HG02852 (cell line): ENCODE measurements around the gene NDUFAF5.

ENCODE experiments used
- ATAC-seq: cut with Tn5 transposase; IDR thresholded peaks from one replicate; pipeline ENCODE4 v1.9.1; 2021; ENCODE audit warnings: mild to moderate bottlenecking, moderate library complexity; ENCODE audit not compliant: unreplicated experiment

The NDUFAF5 gene

DNA sequence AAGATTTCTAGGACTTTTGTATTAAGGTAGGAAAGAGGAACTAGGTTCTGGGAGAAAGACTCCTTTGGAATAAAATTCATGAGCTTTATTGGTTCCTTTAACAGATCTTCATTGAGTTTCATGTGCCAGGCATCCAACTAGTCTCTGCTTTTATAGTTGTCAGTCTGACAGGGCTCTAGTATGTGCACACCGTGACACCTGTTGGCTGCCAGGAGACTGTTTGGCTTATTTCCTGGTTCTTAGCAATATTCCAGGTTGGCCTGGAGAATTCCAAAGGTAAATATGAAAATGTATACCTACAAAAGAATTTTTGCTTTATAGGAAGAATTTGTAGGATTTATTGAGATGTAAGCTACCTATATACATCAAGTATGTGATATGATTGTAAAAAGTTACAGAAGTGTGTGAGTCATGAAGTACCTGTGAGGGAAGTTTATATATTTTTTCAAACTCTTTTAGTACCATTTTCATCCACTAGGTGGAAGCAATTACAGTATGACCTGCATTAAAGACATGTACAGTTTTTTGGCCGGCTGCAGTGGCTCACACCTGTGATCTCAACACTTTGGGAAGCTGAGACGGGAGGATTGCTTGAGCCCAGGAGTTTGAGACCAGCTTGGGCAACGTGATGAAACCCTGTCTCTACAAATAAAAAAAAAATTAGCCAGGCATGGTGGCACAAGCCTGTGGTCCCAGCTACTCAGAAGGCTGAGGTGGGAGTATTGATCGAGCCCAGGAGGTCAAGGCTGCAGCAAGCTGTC is 35.2 kb downstream of the NDUFAF5 start:
- ATAC-seq, result peak; percentile 84

- ATAC-seq, result no peak
Measured at GRCh38 chr20:13821876-13822275, 37.0 kb downstream of the NDUFAF5 start.

DNA sequence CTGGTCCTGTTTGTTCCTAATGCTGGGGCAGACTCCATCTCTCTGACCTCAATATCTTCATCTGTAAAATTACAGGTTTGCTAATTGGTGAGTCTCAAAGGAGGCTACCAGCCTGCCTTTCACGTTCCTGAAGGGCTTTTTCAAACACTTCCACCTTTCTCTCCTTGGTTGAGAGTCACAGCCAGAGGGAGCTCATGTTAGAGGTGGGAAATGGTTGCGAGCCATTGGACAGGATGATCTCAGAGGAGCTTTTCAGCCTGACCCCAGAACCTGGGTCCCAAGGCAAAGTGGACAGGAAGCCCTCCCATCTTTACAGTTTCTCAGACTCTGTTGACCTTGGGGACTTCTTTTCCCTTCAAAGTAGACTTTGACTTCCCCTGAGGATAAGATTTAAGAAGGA is 37.6 kb downstream of the NDUFAF5 start:
- ATAC-seq, result no peak

- ATAC-seq, result no peak
Measured at GRCh38 chr20:13824459-13824858, 39.6 kb downstream of the NDUFAF5 start.

- ATAC-seq, result no peak
Measured at GRCh38 chr20:13825465-13825864, 40.6 kb downstream of the NDUFAF5 start.

- ATAC-seq, result no peak
Measured at GRCh38 chr20:13831476-13831875, 46.6 kb downstream of the NDUFAF5 start.

GRCh38 chr20:13838664-13839063 is 53.8 kb downstream of the NDUFAF5 start:
- ATAC-seq, result no peak

DNA sequence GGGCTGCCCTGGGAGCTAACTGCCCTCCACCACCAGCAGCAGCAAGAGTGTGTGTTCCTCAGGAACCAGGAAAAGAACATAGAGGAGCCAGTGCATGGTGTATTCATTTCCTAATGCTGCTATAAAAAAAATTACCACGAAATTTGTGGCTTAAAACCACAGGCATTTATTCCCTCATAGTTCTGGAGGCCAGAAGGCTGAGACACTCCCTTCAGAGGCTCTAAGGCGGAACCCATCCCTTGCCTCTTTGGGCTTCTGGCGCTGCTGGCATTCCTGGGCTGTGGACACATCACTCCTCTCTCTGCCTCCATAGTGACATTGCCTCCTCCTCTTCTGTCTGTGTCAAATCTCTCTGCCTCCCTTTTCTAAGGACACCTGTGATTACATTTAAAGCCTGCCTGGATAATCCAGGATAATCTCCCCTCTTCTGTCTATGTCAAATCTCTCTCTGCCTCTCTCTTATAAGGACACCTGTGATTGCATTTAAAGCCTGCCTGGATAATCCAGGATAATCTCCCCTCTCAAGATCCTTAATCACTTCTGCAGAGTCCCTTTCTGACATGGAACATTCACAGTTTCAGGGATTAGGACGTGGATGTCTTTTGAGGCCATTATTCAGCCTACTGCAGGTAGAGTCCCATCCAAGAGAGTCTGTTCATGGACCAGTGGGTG is 54.7 kb downstream of the NDUFAF5 start:
- ATAC-seq, result no peak

DNA sequence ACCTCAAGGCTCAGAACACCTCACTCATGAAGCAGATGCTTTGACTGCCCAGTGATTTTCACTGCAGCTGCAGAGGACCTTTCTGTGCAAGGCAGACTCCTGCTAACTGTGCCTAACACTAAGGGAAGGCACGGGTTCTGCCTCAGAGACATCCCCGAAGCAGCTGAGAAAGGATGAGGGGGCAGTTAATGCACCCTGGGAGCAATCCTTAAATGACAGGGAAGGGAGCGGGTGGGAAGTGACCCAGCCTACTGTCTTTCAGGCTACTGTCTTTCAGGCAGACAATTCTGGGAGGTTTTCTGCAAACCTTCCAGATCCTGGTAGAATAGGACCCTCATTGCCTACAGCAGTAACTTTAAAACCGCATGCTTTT is 55.3 kb downstream of the NDUFAF5 start:
- no peak for ATAC-seq

GRCh38 chr20:13841206-13841605 is 56.4 kb downstream of the NDUFAF5 start:
- ATAC-seq, result no peak

DNA sequence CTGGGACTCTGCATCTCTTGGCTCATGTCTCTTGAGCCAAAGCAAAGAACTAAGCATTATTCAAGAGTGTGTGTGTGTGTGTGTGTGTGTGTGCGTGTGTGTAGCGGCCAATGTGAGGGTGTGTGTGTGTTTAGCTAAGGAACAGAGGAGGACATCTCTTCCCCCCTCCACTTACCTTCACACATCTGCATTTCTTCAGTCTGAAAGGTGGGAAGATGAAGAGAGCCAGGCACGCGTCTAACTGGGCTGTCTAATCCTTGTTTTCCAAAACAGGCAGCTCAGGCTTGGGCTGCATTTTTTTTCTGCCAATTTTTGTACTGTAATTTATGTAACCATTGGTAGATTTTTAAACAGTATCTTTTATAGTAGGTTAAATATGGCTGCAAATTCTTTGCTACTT is 59.5 kb downstream of the NDUFAF5 start:
- ATAC-seq, result no peak

DNA sequence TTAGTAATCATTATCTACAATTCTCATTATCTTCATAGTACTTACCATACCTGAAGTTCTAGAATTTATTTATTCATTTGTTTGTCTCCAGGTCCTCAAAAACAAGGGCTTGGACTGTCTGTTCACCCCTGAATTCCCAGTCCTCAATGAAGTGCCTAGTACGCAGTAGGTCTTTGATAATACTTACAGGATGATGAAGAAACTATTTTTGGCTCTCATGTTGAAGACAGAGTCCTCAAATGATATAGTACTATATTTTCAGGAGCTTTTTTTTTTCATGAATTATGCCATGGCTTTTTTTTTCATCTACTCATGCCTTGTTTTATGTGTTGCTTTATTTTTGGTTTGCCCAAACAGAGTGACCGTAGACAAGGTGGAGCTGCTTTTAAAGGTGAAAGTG is 66.5 kb downstream of the NDUFAF5 start:
- ATAC-seq, result no peak

DNA sequence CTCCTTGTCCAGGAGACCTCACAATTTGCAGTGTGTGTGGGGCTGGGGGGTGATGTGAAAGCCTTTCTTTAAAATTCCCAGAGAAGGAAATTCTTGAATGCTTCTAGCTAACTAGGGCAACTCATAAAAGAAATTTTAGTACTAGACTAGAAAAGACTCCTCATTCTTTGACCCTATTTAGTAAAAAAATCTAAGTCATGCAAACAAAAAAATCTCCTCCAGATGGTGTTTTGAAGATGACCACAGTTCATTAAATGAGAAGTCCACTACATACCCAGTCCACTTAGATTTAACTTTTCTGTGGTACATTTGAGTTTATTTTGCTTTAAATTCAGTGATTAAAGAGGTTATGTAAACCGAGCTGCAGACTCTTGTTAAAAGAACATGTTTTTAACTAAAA is 67.5 kb downstream of the NDUFAF5 start:
- no peak for ATAC-seq

DNA sequence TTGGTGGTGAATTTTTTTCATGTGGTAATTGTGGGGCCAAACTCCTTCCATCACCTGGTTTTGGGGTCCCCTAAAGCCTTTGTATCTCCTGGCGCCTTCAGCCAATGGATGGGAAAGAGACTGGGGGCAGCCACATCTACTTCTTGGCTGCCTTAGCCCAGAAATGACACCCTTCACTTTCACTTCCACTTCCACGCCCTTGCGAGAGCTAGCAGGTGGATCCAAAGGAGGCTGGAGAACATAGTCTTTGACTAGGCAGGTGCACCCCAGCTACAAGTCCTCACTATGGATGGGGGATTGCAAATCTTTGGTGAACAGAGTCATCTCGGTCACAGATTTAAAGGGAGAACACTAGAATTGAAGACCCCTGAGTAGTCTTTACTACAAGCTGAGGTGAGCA is 70.8 kb downstream of the NDUFAF5 start:
- ATAC-seq, result no peak

GRCh38 chr20:13856354-13856753 is 71.5 kb downstream of the NDUFAF5 start:
- no peak for ATAC-seq

GRCh38 chr20:13857304-13857703 is 72.5 kb downstream of the NDUFAF5 start:
- no peak for ATAC-seq

DNA sequence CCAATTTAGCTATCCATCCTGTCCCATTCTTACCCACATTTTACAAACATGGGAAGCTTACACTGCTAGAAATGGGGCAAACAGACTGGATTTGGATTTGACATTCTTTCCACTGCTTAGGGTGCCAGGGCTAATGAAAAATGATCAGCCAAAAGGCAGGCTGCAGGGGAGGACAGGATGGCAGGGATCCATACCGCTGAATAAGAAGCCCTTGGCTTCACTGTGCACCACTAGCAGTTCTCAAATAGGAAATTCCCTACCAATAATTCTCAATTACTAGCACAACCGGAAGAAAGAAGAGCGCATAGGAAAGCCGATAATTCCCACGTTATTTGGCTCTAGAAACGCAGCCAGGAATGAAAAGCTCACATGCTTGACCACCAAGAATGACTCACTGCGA is 73.1 kb downstream of the NDUFAF5 start:
- no peak for ATAC-seq

DNA sequence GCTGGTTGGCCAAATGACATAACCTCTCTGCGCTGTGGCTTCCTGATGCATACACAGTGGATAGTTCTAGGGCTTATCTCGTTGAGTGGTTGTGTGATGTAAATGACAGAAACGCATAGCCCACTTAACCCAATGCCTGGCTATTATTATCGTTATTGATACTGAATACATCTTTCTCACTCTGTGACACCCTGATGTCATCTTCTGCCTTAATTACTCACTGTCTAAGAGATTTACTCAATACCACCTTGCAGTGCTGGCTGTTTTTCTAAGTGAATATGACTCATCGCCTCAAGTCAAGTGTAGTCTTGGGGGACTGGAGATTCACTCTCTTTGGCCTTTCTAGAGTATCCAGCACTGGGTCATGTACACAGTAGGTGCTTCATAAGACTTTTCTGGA is 73.6 kb downstream of the NDUFAF5 start:
- no peak for ATAC-seq

DNA sequence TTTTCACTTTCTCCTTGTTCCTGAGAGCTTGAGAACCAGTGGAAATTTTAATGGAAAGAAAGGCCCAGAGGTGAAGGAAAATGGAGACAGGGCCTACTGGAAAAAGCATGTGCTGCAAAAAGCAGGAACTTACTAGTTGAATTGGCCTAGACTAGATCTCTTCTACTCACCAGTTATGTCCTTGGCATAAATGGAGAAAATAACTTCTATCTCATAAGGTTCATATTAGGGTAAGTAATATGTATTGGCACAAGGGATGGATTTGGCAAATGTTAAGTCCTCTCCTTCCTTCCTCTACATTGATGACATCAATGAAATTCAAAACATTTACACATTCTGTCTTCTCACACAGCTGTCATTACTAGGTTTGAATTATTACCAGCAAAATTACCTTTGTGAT is 74.0 kb downstream of the NDUFAF5 start:
- no peak for ATAC-seq

GRCh38 chr20:13862245-13862644 is 77.4 kb downstream of the NDUFAF5 start:
- ATAC-seq, result no peak

DNA sequence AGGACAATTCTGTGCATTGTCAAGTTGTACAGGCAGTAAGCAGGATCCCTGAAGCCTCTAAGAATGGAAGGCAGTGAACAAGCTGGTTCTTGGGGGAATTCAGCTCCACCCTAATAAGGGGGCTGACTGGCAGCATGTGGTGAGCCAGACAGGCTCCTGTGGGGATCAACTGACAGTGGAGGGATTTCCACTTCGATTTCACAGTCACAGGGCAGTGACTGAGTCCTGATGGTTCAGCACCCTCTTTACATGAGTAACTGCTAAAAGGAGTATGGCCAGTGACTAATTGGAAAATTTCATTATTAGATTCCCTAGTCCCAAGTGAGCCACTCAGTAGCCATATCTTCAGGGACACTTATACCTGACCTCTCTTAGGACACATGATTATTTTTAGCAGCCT is 78.4 kb downstream of the NDUFAF5 start:
- ATAC-seq, result no peak

DNA sequence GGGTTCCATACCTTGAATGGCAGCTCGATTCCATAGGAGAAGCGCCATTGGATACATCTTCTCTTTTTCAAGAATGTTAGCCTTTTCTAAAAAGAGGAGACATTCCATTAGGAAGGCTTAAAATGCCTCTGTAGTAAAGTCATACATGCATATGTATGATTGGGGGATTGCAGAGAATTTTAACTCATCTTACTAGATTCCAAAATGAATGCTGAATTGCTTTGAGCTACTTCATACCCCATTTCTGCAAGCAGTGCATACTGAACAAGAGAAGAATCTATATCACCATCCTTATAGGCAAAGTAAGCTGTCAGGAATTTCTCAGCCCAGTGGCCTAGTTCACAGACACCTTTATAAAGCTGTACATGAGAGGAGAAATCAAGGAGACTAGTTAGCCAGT is 80.3 kb downstream of the NDUFAF5 start:
- no peak for ATAC-seq
